ENCODE data around the gene ATP11A. TPM values are rescaled to one million over a fixed set of nuclear protein-coding genes. Genes with fewer than 3 reads are reported as not detected.
A peak's percentile ranks its signal among the peaks of the same experiment; 100 is the strongest.

The ATP11A gene
- total and polyA plus RNA-seq, 2 experiments from 2014 or later = 12.3 to 52.6 TPM

- Mint-ChIP-seq H3K36me3 (ENCODE audit: low read depth) (no peaks in the 10 kb centered on the region), H3K27me3 (ENCODE audit: insufficient read depth, low read depth, poor library complexity) (peaks cover 13% of the 10 kb centered on the region), H3K27ac (no peak overlapping the region), H3K9me3 (no peaks in the 10 kb centered on the region), H3K4me1 (peaks cover 5% of the 10 kb centered on the region; the same call in 2 of the 3 replicates), H3K4me3 (no peak overlapping the region)
- Histone ChIP-seq H3K4me3 (no peak overlapping the region), H2AFZ (peak overlapping the region; percentile 23; the same call in 1 of the 2 replicates), H3K27me3 (ENCODE audit: insufficient read depth) (no peaks in the 10 kb centered on the region), H3F3A (replicated peaks; ENCODE audit: low read depth) (no peaks in the 10 kb centered on the region), H3K79me2 (replicated peaks; ENCODE audit: insufficient read depth) (no peaks in the 10 kb centered on the region), H3K27ac (ENCODE audit: low read depth) (no peak overlapping the region), H3K4me2 (no peak overlapping the region), H4K20me1 (replicated peaks; ENCODE audit: insufficient read depth) (no peaks in the 10 kb centered on the region), H3K9me2 (ENCODE audit: insufficient read depth) (no peaks in the 10 kb centered on the region), H3K36me3 (ENCODE audit: insufficient read depth) (no peaks in the 10 kb centered on the region), H3K4me1 (ENCODE audit: insufficient read depth) (0 out of 2 replicates have a peak, but pooled peaks cover 5% of the 10 kb centered on the region)
- DNase-seq (ENCODE audit: low spot score) = no peak
- no peak for TF ChIP-seq ZNF462 (CRISPR knock-in tag; IDR thresholded peaks at IDR 0.05)
- no peak for TF ChIP-seq EZH2 (IDR thresholded peaks at IDR 0.05; ENCODE audit: low read depth, unreplicated experiment)
- TF ChIP-seq REST (IDR thresholded peaks at IDR 0.05; ENCODE audit: unreplicated experiment) = no peak
- no peak for TF ChIP-seq STAT1 (IDR thresholded peaks at IDR 0.05; ENCODE audit: unreplicated experiment)
- no peak for TF ChIP-seq NANOG (IDR thresholded peaks at IDR 0.05; ENCODE audit: borderline replicate concordance)
- no peak for TF ChIP-seq EZH2phosphoT487 (IDR thresholded peaks at IDR 0.05; ENCODE audit: unreplicated experiment)
- no peak for TF ChIP-seq ZNF114 (CRISPR knock-in tag; IDR thresholded peaks at IDR 0.05)
- TF ChIP-seq ETS1 (IDR thresholded peaks at IDR 0.05) = no peak
- no peak for TF ChIP-seq CTCF (conservative IDR thresholded peaks at IDR 0.05; ENCODE audit: low read depth in 2 of 2)
- no peak for TF ChIP-seq POLR2AphosphoS5 (IDR thresholded peaks at IDR 0.05; ENCODE audit: low read depth)
- TF ChIP-seq JUNB (IDR thresholded peaks at IDR 0.05; ENCODE audit: unreplicated experiment) = no peak
- no peak for TF ChIP-seq CREB1 (CRISPR knock-in tag; IDR thresholded peaks at IDR 0.05; ENCODE audit: low read depth)
- TF ChIP-seq ZNF331 (CRISPR knock-in tag; IDR thresholded peaks at IDR 0.05; ENCODE audit: low read depth) = no peak
- ATAC-seq = no peak
Observed at GRCh38 chr13:112647256-112647655, 42.6 kb upstream of the ATP11A start.

Measured in GM23338 (cell line).